Mesenteric fat pad (tissue), 1 donor: ENCODE results near the gene DNAJC5. TPM values are rescaled to one million over a fixed set of nuclear protein-coding genes. Genes with fewer than 3 reads are reported as not detected.
"Not testable (repeated sequence)": the region's sequence is repeated elsewhere in the genome, so short reads cannot be mapped to it uniquely, and the experiment has no call there.

Experiments
- DNase-seq: peaks from one replicate; pipeline ENCODE4 v3.0.0-alpha.2; 2020; ENCODE audit warnings: low spot score
- total RNA-seq: library from RNA; stranded (reverse); fragmentation: NEBNext Ultra II Directional; extraction: Animal tissue kit (Norgen Biotek cat#: 25700); gene quantifications from one replicate; pipeline ENCODE4 v1.2.1, GENCODE V29; 2021
- donor health status: DM: yes; HTN: yes; CAD: no.

DNAJC5 gene
- total RNA-seq, 1 donor from 2014 or later, result 50.5 TPM

DNA sequence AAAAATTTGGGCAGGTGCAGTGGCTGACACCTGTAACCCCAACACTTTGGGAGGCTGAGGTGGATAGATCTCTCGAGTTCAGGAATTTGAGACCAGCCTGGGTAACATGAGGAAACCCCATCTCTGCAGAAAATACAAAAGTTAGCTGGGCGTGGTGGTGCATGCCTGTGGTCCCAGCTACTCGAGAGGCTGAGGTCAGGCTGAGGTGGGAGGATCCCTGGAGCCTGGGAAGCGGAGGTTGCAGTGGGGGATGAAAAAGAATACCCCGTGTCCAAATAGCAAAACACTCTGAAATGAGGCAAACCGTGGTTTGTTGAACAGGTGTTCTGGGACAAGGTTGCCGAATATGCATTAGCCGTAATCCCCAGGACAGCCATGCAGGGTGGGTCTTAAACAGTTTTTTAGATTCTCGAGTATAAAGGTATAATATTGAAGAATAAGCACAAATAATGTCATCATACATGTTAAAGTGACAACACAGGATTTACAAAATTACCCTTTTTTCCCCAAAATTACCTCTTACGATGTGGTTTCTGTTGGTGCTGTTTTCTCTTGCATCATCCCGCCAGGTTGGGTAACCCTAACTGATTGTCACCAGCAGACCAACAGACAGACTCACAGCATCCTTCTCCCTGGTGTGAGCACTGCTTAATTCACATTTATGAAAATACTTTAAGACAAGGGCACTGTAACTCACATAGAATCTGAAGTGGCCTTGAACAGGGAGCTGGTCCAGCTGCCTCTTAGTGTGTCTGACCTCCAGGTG lies 9.1 kb downstream of the DNAJC5 start:
- DNase-seq, result no peak

DNA sequence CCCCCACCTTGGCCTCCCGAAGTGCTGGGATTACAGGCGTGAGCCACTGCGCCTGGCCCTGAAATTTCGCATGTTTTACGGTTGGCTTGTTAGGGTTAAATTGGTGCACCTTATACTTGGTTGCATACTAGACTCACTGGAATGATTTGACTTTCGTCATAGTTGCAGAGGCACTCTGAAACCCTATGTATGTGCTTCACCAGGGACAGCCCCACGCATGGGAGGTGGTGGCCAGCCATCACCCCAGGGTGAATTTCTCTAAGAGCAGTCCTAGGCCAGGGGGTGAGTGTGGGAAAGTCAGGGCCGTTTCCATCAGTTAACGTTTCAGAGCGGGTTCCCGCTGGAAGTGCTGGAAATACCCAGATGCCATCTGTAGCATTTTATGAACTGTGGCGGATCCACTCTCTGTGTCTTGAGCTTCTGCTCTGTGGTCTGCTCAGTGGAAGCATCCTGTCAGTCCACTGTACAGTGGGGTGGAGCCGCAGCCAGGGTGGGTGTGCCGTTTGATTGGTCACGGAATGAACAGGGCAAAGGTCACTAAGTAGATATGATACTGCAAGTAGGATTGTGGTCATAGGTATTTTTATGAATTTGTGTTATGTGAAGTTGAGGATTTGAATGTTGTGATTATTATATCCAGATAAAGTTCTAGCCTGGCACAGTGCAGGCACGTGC lies 13.2 kb downstream of the DNAJC5 start:
- DNase-seq, result no peak

DNA sequence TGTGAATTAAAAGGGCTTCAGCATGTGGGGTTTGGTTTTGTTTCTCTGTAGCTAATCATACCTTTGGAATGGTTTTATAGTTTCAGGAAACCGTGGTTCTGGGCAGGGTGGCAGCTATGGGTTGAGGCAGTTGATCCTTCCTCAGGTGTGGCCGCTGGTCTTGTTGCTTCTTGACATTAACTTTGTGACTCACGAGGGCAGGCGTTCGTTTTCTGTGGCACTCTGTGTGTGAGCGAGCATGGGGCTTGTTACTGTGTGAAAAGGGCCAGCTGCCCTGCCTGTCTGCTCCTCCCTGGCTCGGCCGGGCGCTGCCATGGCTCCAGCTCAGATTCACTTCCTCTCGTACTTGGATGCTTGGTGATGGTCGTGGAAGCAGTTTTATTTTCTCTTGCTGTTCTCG lies 16.2 kb downstream of the DNAJC5 start:
- DNase-seq, result no peak

DNA sequence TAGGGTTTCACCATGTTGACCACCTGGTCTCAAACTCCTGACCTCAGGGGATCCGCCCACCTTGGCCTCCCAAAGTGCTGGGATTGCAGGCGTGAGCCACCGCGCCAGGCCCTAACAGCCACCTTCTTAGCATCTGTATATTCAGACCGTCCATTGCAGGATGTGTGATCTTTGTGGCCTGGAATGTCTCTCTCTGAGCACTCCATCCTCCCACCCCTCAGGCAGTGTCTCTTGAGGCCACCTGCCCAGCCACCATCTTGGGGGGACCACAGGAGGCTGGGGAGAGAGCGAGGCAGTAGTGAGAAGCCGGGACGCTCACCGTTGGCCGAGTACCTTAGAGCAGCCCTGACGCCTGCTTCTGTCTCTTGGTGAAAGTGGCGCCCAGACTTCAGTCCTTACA lies 18.8 kb downstream of the DNAJC5 start:
- no peak for DNase-seq

DNA sequence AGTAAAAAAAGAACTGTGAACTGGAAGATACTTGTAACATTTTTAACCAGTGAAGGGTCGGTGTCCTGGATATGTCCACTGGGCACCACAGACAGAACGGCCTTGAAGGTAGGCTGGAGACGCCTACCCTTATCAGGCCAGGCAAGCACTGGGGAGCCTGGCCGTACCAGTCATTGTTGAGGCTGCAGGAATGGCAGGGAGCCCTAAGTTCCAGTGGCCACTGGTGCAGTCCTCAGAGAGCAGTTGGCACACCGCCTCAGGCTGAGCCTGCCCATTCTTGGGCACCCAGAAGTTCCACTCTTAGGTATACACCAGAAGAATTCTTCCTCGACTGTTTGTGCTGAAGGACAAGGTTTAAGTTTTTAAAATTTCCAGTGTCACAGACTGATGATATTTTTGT lies 20.5 kb downstream of the DNAJC5 start:
- DNase-seq, result no peak

DNA sequence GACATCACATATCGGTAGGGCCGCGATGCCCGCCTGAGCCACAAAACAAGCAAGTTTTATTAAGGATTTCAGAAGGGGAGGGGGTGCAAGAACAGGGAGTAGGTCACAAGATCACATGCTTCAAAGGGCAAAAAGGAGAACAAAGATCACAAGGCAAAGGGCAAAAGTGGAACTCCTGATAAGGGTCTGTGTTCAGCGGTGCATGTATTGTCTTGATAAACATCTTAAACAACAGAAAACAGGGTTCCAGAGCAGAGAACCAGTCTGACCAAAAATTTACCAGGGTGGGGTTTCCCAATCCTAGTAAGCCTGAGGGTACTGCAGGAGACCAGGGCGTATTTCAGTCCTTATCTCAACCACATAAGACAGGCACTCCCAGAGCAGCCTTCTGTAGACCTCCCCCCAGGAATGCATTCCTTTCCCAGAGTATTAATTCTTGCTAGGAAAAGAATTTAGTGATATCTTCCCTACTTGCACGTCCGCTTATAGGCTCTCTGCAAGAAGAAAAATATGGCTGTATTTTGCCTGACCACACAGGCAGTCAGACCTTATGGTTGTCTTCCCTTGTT lies 21.5 kb downstream of the DNAJC5 start:
- not testable (repeated sequence) for DNase-seq

DNA sequence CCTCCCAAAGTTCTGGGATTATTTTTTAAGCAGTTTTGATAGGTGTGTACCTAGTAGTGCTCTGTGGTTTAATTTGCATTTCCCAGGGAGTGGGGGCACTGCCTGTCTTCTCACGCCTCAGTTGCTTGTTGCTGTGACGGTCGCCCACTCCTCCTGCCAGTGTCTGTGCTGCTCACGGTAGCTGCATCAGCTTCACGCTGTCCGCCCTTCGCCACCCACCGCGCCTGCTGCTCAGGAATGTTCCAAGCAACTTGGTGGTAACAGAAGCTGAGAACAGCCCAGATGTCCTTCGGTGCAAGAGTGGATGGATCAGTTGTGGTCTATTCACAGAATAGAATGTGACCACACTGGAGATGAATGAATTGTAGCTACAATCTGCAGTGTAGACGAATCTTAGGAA lies 22.9 kb downstream of the DNAJC5 start:
- no peak for DNase-seq

DNA sequence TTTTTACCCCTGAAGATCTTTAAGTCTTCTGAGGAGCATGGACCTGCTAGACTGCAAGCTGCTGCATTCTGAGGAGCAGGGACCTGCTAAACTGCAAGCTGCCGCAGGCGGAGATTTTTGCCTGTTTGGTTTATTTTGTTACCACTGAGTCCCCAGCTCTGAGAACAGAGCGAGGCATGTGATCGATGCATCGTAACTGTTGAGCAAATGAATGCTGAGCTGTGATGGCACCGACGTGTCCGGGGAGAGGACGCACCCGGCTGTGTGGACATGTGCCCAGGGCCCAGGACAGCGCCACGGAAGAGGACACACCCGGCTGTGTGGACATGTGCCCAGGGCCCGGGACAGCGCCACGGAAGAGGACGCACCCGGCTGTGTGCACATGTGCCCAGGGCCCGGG lies 24.2 kb downstream of the DNAJC5 start:
- no peak for DNase-seq

DNA sequence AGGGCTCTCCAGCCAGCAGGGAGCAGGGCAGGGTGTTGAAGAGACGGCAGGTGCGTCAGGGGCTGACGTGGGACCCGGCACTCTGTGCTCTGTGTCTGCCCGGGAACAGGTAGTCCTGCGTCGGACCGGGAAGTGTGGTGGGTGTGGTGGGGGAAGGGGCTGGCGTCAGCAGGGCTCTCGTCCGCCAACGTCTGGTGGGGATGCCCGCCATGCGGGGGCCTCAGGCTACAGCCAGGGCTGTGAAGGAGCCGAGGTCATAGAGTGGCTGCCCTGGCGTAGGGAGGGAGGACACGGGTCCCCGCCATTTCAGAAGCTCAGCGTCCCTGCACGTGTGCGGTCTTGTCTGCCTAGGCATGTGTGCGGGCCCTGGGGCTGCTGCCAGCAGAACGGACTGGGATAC lies 25.3 kb downstream of the DNAJC5 start:
- no peak for DNase-seq

DNA sequence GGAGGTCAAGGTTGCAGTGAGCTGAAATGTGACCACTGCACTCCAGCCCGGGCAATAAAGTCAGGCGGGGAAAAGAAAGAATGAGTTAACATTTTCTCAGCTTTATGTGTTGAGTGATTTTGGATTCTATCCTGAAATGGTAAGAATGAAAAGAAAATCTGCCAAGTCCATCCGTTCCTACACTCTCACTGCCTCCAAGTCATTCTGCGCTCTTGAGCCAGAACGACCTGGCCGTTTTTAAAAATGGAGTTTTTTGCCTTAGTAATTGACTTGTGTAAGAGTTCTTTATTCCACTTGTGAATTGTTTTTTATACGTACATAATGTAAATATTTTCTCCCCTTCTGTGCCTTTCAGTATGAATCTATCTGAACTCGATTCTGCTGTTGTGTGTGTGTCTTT lies 28.7 kb downstream of the DNAJC5 start:
- DNase-seq, result no peak

DNA sequence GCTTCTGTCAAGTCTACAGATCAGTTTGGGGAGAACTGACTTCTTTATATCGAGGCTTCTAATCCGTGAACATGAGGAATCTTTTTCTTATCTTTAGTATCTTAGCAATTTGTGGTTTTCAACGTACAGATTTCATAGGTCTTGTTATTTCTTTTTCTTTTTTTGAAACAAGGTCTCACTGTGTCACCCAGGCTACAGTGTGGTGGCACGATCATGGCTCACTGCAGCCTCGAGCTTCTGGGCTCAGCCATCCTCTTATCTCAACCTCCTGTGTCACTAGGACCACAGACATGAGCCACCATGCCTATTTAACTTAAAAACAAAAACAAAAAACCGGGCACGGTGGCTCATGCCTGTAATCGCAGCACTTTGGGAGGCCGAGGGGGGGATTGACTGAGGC lies 29.3 kb downstream of the DNAJC5 start:
- DNase-seq, result no peak

DNA sequence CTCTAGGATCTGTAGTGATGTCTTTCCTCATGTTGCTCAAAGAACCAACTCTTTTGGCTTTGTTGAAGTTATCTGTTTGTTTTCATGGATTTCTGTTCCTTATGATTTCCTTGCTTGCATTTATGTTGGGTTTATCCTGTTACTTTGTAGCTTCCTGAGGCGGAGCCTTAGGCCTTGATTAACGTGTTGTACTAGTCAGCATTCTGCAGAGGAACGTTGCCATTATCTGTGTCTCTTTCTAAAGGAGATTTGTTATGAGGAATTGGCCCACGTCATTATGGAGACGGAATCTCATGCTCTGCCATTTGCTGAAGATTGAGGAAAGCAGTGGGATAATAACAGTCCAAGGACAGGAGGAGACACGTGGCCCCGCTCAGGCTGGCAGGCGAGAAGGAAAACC lies 31.4 kb downstream of the DNAJC5 start:
- no peak for DNase-seq

DNA sequence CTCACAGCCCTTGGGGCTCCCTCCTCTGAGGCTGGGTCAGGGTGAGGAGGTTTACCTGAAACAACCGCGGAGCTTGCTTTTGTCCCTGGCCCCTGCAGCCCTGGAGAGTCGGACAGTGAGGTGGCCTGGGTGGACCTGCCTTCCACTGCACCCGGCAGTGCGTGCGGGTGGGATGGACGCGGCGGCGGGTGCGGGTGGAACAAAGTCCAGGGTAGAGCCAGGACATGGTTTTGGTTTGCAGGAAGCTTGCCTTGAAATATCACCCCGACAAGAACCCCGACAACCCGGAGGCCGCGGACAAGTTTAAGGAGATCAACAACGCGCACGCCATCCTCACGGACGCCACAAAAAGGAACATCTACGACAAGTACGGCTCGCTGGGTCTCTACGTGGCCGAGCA lies 34.1 kb downstream of the DNAJC5 start:
- no peak for DNase-seq

DNA sequence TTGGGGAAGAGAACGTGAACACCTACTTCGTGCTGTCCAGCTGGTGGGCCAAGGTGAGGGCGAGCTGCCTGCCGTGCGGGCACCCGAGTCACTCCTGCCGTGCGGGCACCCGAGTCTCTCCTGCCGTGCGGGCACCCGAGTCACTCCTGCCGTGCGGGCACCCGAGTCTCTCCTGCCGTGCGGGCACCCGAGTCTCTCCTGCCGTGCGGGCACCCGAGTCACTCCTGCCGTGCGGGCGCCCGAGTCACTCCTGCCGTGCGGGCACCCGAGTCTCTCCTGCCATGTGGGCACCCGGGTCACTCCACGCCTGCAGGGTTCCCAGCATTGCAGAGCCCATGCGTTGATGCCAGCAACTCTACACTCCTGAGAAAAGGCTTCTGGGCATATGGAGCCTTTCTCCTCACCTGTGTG lies 34.6 kb downstream of the DNAJC5 start:
- DNase-seq, result not testable (repeated sequence)

DNA sequence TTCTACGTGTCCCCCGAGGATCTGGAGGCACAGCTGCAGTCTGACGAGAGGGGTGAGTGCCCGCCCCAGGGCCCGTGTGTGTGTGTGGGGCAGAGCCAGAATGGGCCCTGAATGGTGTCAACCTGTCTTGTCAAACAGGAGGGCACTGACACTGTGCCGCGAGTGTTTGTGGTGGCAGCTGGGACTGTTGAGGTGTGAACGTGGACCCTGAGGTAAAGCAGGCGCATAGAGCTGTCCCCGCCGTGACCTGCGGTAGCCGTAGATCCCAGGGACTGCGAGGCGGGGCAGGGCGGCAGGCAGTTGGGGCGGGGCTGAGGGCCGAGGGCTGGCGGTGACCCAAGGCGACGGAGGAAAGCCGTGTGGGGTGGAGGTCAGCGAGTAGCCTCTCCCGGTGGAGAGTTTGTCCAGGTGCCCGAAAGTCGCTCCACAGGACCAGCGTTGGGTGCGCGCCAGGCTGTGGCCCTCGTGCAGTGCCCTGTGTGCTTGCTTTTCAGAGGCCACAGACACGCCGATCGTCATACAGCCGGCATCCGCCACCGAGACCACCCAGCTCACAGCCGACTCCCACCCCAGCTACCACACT lies 36.1 kb downstream of the DNAJC5 start:
- no peak for DNase-seq

DNA sequence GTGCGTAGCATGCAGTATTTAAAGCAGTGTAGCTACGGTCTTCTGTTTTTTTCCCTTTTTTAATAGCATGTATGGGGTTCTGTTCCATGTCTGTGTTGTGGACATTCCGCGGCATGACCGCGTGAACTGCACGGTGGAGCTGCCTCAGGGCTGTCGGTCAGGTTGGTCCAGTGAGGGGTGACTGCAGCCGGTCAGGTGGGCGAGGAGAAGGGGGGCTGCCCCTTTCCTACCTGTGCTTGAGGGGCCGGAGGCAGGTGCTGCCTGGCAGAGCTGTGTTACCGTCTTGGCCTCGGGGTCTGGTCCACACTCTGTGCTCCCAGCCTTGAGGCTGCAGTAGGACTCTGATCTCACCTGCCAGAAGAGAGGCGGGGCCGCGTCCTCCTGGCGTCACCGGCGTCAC lies 36.8 kb downstream of the DNAJC5 start:
- DNase-seq, result no peak

DNA sequence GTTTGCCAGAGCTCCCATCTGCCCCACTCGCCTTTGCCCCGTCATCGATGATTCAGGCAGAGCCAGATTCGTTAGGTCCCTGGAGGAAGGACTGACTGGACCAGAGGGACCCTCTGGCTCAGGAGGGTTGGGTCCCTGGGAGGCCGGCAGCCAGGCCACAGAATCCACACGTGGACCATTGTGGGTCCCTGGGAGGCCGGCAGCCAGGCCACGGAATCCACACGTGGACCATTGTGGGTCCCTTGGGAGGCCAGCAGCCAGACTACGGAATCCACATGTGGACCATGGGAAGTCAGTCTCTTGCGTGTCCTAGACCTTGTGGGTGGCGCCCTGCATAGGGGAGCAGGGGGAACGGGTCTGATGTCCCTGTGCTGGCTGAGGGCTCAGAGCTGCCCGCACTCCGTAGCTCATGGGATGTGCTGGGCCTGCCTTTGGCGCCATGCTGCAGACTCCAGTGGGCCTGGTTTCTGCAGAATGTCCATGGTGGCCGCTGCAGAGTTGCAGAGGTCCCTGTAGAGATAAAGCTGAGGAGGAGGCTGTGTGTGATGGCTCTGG lies 37.8 kb downstream of the DNAJC5 start:
- no peak for DNase-seq

DNA sequence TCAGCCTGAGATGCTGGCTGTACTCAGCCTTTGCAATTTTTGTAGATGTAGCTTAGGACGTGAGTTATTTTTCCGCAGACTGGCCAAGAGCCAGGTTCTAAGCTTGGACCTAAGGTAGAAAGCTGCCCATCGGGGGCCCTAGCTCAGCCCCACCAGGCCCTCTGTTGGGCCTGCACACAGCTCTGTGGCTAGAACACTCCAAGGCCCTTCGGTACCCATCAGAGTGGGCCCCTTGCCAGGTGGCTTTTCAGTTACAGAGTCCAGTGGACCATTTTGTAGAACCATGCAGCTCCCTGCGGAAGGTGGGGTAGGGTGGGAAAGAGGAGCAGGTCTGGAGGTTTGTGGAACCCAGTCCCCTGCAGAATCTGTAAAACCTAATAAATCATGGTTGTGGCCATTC lies 38.7 kb downstream of the DNAJC5 start:
- no peak for DNase-seq

DNA sequence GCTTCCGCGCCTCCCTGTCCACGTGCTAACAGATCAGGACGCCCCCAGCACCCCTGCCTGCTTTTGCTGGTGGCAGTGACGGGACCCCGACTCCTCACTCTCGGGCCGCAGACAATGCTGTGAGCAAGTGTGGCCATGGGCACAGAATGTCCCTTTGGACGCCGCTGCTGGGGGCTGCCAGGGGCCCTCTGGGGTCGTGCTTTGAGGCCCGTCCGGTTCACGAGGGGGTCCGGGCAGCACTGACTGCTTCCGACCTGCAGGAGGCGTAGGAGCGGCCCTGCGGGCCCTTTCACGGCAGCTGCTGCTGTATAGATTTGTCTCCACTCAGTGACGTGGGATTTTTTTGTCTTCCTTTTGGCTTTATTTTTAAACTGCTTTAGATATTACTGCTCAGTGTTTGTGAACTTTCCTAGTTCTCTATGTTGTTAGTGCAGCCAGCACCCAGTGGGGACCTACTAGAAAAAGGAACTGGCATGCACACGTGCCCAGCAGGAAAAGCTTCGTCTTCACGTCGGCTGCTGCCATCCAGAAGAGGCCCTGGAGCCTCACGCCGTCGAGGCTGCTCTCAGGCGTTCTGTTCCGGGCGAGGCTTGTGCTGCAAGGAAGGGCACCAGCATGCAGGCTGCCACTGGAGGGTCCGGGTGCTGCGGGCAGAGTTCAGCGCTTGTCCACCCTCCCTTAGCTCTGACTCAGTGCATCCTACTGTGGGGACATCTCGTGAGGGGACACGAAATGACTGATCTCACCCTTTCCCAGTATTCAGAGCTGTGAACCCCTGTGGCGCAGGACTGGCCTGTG lies 39.5 kb downstream of the DNAJC5 start:
- DNase-seq, result no peak

DNA sequence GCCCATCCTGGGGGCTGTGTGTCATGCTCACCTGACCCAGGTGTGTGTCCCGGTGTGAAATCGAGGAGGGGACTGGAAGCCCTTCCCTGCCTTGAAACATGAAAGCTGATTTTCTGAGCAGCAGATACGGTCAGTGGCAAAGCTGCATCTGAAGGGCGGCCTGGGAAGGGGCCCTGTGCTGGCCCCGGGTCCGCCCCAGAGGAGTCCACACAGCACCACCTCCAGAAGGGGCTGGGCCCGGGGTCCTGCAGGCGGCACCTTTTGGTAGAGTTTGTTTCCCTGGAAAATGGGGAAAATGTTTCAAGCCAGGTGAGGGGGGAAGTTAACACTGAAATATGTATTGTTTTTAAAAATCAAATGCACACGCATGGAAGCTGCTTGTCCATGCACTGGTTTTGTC lies 40.5 kb downstream of the DNAJC5 start:
- DNase-seq, result no peak

DNA sequence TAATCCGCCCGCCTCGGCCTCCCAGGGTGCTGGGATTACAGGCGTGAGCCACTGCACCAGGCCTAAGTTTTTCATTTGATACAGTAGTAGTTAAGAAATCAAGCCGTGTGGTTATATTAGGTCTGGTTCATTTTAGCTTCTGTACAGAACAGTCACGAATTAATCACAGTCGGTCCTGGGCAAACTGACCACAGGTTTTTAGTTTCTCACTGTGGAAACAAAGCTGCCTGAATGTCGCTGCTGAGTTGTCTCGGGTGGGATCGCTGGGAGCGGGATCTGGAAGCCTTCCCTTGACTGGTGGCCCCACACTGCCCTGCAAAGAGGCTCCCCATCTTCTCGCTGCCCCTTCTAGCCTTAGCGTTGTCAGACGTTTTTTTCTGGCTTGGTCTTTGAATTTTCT lies 42.7 kb downstream of the DNAJC5 start:
- DNase-seq, result no peak
